Esophagus squamous epithelium (tissue), 5 donors: ENCODE data around the gene VIPR1. TPM values are rescaled to one million over a fixed set of nuclear protein-coding genes. Genes with fewer than 3 reads are reported as not detected.
A peak's percentile ranks its signal among the peaks of the same experiment; 100 is the strongest.

ENCODE experiments used
- DNase-seq: peaks from one replicate; lab custom pipeline; 2025; lab: John Stamatoyannopoulos, UW
- H3K27ac ChIP-seq, 4 donors: fragments of 200-600 bp; sonication (generic); one replicate each; pipeline ENCODE4 v1.5.1; 2016 to 2019; ENCODE audit warnings: mild to moderate bottlenecking in 1 of 4
- H3K27me3 ChIP-seq, 4 donors: fragments of 200-600 bp; sonication (generic); 1 replicate in 3 of 4; 2 replicates in 1 of 4; pipeline versions ENCODE4 v1.5.1 to v1.6.0; 2017 to 2021; ENCODE audit warnings: antibody characterized with exemption in 1 of 4
- H3K36me3 ChIP-seq, 3 donors: fragments of 200-600 bp; sonication (generic); one replicate each; pipeline ENCODE4 v1.5.1; 2016 to 2019
- H3K4me1 ChIP-seq, 3 donors: fragments of 200-600 bp; sonication (generic); one replicate each; pipeline ENCODE4 v1.5.1; 2017 to 2019
- H3K4me3 ChIP-seq, 4 donors: fragments of 200-600 bp; sonication (generic); 1 replicate in 3 of 4; 2 replicates in 1 of 4; pipeline ENCODE4 v1.5.1; 2016 to 2019; ENCODE audit warnings: mild to moderate bottlenecking in 2 of 4, moderate library complexity in 1 of 4
- H3K9me3 ChIP-seq, 3 donors: fragments of 200-600 bp; sonication (generic); one replicate each; pipeline ENCODE4 v1.5.1; 2016 to 2019
- POLR2A ChIP-seq, 4 donors: fragments of 450-650 bp; IDR thresholded peaks; one replicate each; pipeline ENCODE4 v1.6.1; 2017; ENCODE audit warnings: antibody characterized with exemption in 4 of 4, mild to moderate bottlenecking in 4 of 4, moderate library complexity in 3 of 4
- WGBS, 2 donors: methylation state at CpG; one replicate each; pipeline ENCODE4 v1.1.5; 2018; 5-methylcytosine and 5-hydroxymethylcytosine counted together
- intact Hi-C: fragments of 100-400 bp; cut with DNase I; formaldehyde crosslinking; loops from one replicate; pipeline ENCODE4 v1.15.0; 2022
- total RNA-seq, 4 donors: library from RNA; depleted of rRNA; stranded (reverse); fragments of >200 nt; gene quantifications; one replicate each; pipeline ENCODE4 v1.1.0, GENCODE V29; 2016
- TF ChIP-seq, protein P1 (sequence below), 6 experiments: fragments of 450-650 bp in 4 of 6; fragments of 200-600 bp in 2 of 6; sonication (generic) in 2 of 6; IDR thresholded peaks; one replicate each; pipeline ENCODE4 v1.5.1; 2016 to 2019; ENCODE audit warnings: antibody characterized with exemption in 6 of 6, mild to moderate bottlenecking in 4 of 6, moderate library complexity in 4 of 6
- donor health status: DM: yes; HTN: yes; CAD: no.

VIPR1 gene, protein sequence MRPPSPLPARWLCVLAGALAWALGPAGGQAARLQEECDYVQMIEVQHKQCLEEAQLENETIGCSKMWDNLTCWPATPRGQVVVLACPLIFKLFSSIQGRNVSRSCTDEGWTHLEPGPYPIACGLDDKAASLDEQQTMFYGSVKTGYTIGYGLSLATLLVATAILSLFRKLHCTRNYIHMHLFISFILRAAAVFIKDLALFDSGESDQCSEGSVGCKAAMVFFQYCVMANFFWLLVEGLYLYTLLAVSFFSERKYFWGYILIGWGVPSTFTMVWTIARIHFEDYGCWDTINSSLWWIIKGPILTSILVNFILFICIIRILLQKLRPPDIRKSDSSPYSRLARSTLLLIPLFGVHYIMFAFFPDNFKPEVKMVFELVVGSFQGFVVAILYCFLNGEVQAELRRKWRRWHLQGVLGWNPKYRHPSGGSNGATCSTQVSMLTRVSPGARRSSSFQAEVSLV
- total RNA-seq: 10 to 100 TPM in 1 of 4 donors, 1 to 10 TPM in 3; 3.6 to 15.4 (median 8.6) TPM

DNA sequence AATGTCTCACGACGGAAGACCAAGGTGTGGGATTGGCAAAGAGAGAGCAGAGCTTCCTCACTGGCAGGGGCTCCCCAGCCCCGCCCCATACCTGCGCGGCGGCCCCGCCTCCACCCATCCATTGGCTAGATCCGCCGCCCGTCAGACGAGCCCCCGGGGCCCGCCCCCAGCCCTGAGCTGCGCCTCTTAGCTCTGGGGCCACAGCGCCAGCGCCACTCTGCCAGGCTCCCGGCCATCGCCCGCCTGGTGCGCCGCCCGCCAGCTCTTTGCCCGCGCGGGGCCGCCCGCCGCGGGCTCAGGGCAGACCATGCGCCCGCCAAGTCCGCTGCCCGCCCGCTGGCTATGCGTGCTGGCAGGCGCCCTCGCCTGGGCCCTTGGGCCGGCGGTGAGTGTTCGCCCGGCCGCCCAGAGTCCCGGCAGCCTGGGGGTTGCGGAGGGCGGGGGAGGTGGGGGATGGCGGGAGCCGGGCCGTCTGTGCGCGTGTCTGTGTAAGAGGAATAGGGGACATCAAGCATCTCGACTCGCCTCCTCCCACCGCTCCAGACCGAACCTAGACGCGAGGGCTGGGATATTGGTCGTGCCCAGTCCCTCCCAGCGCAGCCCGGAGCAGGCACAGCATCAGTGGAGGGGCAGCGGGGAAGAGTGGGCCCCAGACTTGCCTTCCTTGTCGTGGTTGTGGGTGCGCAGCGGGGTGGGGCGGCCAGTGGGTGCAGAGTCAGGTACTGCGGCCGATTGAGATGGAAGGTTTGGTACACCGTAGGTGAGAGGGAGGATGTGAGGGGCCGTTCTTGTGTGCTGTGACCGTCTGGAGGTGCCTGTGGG lies at the start of gene VIPR1:
VIPR1 (plus strand) TSS at position 215 of the 822 bp plus-strand sequence; CDS start at position 308, 93 bp downstream.
- 6 to 10% methylated on average over 7 to 20 of the region's 69 CpGs for WGBS, 2 donors
- intact Hi-C loops: loop anchor here (5.0 kb wide), 1 partner anchor 40 kb away; no protein-coding TSS in a partner anchor
- Histone ChIP-seq H3K4me3 (peak within 1 kb of the TSS; percentile 49 to 73 (median 60)), H3K27me3 (peaks cover 0 to 57% (median 0%) of the 10 kb centered on the region in 4 donors), H3K9me3 (no peaks in the 10 kb centered on the region), H3K27ac (peak within 1 kb of the TSS; percentile 39 to 77 (median 66)), H3K36me3 (no peaks in the 10 kb centered on the region), H3K4me1 (peaks cover 13 to 44% (median 27%) of the 10 kb centered on the region in 3 donors)
- peak in 2 of 4 donors; percentile 46 to 65 for TF ChIP-seq POLR2A (IDR thresholded peaks at IDR 0.05)
- TF ChIP-seq, protein P1, sequence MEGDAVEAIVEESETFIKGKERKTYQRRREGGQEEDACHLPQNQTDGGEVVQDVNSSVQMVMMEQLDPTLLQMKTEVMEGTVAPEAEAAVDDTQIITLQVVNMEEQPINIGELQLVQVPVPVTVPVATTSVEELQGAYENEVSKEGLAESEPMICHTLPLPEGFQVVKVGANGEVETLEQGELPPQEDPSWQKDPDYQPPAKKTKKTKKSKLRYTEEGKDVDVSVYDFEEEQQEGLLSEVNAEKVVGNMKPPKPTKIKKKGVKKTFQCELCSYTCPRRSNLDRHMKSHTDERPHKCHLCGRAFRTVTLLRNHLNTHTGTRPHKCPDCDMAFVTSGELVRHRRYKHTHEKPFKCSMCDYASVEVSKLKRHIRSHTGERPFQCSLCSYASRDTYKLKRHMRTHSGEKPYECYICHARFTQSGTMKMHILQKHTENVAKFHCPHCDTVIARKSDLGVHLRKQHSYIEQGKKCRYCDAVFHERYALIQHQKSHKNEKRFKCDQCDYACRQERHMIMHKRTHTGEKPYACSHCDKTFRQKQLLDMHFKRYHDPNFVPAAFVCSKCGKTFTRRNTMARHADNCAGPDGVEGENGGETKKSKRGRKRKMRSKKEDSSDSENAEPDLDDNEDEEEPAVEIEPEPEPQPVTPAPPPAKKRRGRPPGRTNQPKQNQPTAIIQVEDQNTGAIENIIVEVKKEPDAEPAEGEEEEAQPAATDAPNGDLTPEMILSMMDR (IDR thresholded peaks at IDR 0.05): no peak
- DNase-seq: peak; percentile 24

DNA sequence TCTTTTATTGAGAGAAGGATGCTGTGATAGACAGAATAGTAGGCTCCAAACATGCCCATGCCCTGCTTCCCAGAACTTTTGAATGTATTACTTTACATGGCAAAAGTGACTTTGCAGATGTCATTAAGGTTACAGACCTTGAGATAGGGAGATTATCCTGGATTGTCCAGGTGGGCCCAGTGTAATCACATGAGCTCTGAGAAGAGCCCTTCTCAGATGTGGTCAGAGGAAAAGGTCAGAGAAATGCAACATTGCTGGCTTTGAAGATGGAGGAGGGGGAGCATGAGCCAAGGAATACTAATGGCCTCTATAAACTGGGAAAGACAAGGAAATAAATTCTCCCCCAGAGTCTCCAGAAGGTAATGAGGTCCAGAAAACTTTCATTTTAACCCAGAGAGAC lies 46.2 kb upstream of the VIPR1 start:
- TF ChIP-seq, protein P1 (IDR thresholded peaks at IDR 0.05): no peak
- TF ChIP-seq POLR2A (IDR thresholded peaks at IDR 0.05): no peak
- Histone ChIP-seq H3K27me3 (no peaks in the 10 kb centered on the region), H3K9me3 (peaks cover 0 to 6% (median 0%) of the 10 kb centered on the region in 3 donors), H3K27ac (no peak overlapping the region), H3K4me3 (no peak overlapping the region), H3K36me3 (no peaks in the 10 kb centered on the region), H3K4me1 (peaks cover 0 to 10% (median 6%) of the 10 kb centered on the region in 3 donors)
- DNase-seq: no peak
- intact Hi-C loops: no loop called here

DNA sequence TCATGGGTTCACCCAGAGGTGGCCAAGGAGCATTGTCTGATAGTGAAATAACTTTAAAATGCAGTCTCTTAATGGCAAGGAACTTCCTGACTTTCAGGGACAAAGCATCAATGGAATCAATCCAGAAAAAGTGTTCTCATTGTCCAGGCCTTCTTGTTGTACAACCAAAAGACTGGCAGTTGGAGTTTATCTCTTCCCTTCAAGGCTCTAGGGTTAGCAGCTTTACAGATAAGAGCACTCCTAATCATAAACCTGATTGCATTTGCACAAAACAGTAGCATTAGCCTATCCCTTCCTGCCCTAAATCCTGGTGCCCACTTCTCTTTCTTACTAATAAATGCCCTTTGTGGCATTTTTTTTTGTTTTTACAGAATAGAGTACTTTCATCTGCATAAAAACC lies 43.3 kb upstream of the VIPR1 start:
- no peak overlapping the region for H3K27ac ChIP-seq
- no peaks in the 10 kb centered on the region for H3K27me3 ChIP-seq
- intact Hi-C loops: no loop called here
- no peak for DNase-seq
- H3K4me3 ChIP-seq: no peak overlapping the region
- TF ChIP-seq POLR2A (IDR thresholded peaks at IDR 0.05): no peak
- TF ChIP-seq, protein P1 (IDR thresholded peaks at IDR 0.05): no peak
- peaks cover 0 to 4% (median 0%) of the 10 kb centered on the region in 3 donors for H3K9me3 ChIP-seq
- no peaks in the 10 kb centered on the region for H3K4me1 ChIP-seq
- H3K36me3 ChIP-seq: no peaks in the 10 kb centered on the region

DNA sequence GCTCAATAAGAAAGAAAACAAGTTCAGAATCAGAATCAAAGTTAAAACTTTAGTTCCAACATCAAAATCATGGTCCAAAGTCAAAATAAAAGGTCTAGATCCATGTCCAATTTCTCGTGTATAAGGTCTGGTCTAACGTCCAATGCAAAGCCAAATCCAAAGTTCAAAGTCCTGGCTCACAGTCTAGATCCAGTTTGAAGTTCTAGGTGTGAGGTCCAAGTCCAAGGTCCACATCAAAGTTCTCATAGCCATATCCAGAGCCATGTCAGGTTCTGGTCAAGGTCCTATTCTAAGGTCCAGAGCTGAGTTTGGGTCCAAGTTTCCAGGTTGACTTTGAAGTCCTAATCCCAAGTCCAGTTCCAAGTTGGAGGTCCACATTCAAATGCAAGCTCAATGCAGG lies 40.7 kb upstream of the VIPR1 start:
- DNase-seq: no peak
- Histone ChIP-seq H3K4me3 (no peak overlapping the region), H3K36me3 (no peaks in the 10 kb centered on the region), H3K4me1 (no peaks in the 10 kb centered on the region), H3K27ac (no peak overlapping the region), H3K9me3 (no peaks in the 10 kb centered on the region), H3K27me3 (no peaks in the 10 kb centered on the region)
- 41 to 76% methylated on average over 2 of the region's 2 CpGs for WGBS, 2 donors
- intact Hi-C loops: no loop called here
- TF ChIP-seq, protein P1 (IDR thresholded peaks at IDR 0.05): no peak
- no peak for TF ChIP-seq POLR2A (IDR thresholded peaks at IDR 0.05)
